ENCODE measurements around the gene PGLYRP1. TPM values are rescaled to one million over a fixed set of nuclear protein-coding genes. Genes with fewer than 3 reads are reported as not detected.

PGLYRP1 gene
- total and polyA plus RNA-seq, 7 donors: 0.08 to 0.76 TPM; not detected in 5

DNA sequence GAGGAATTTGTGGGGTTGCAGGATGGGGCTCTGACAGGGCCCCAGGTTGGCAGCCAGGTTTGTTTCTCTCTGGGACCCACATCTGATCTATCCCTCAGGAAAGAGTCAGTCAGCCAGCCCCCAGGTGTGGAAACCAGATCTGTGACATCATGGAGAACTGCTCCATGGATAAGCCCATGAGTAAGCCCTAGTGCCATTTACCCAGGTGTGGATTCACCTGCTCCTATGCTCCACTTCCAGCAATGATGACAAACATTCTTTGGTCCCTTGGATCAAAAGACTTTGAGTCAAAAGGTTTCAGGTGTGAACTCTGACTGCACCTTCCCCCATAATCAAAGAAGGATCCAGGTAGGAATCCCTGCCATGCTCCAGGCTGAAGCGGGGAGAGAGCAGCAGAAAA lies 44.8 kb upstream of the PGLYRP1 start:
- DNase-seq (no peak), ATAC-seq (no peak)
- peaks cover 2 to 56% (median 4%) of the 10 kb centered on the region in 3 donors for H3K27me3 ChIP-seq (ENCODE audit: insufficient read depth in 3 of 3, low read length in 2 of 3)
- no peaks in the 10 kb centered on the region for H3K36me3 ChIP-seq (ENCODE audit: insufficient read depth in 1 of 2, low read depth in 1 of 2)
- intact Hi-C loops (cut with DNase I): loop anchor here in 1 of 2 donors (10.0 kb wide), 1 partner anchor 187 kb away; no protein-coding TSS in a partner anchor
- TF ChIP-seq, protein P1, sequence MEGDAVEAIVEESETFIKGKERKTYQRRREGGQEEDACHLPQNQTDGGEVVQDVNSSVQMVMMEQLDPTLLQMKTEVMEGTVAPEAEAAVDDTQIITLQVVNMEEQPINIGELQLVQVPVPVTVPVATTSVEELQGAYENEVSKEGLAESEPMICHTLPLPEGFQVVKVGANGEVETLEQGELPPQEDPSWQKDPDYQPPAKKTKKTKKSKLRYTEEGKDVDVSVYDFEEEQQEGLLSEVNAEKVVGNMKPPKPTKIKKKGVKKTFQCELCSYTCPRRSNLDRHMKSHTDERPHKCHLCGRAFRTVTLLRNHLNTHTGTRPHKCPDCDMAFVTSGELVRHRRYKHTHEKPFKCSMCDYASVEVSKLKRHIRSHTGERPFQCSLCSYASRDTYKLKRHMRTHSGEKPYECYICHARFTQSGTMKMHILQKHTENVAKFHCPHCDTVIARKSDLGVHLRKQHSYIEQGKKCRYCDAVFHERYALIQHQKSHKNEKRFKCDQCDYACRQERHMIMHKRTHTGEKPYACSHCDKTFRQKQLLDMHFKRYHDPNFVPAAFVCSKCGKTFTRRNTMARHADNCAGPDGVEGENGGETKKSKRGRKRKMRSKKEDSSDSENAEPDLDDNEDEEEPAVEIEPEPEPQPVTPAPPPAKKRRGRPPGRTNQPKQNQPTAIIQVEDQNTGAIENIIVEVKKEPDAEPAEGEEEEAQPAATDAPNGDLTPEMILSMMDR (IDR thresholded peaks at IDR 0.05): no peak
- H3K4me1 ChIP-seq: no peaks in the 10 kb centered on the region
- H3K27ac ChIP-seq: no peak overlapping the region
- H3K4me3 ChIP-seq: no peak overlapping the region
- H3K9me3 ChIP-seq: no peaks in the 10 kb centered on the region
- 73 to 100% (median 87%) methylated on average over 1 of the region's 1 CpG for WGBS, 3 donors

DNA sequence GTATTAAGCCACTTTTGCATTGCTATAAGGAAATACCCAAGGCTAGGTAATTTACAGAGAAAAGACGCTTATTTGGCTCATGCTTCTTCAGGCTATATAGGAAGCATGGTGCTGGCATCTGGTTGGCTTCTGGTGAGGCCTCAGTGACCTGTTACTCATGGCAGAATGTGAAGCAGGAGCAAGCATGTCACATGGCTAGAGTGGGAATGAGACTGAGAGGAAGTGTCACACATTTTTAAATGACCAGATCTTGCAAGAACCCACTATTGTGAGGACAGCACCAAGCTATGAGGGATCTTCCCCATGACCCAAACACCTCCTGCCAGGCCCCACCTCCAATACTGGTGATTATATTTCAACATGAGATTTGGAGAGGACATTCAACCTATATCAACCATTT lies 43.6 kb upstream of the PGLYRP1 start:
- no peaks in the 10 kb centered on the region for H3K4me1 ChIP-seq
- H3K36me3 ChIP-seq (ENCODE audit: insufficient read depth in 1 of 2, low read depth in 1 of 2): no peaks in the 10 kb centered on the region
- TF ChIP-seq, protein P1 (IDR thresholded peaks at IDR 0.05): no peak
- intact Hi-C loops (cut with DNase I): loop anchor here in 1 of 2 donors (10.0 kb wide), 1 partner anchor 188 kb away; no protein-coding TSS in a partner anchor
- ATAC-seq (no peak), DNase-seq (no peak)
- H3K27me3 ChIP-seq (ENCODE audit: insufficient read depth in 3 of 3, low read length in 2 of 3): peaks cover 0 to 47% (median 4%) of the 10 kb centered on the region in 3 donors
- WGBS, 3 donors: 67 to 94% (median 74%) methylated on average over 1 of the region's 1 CpG
- no peaks in the 10 kb centered on the region for H3K9me3 ChIP-seq
- no peak overlapping the region for H3K27ac ChIP-seq
- H3K4me3 ChIP-seq: no peak overlapping the region

DNA sequence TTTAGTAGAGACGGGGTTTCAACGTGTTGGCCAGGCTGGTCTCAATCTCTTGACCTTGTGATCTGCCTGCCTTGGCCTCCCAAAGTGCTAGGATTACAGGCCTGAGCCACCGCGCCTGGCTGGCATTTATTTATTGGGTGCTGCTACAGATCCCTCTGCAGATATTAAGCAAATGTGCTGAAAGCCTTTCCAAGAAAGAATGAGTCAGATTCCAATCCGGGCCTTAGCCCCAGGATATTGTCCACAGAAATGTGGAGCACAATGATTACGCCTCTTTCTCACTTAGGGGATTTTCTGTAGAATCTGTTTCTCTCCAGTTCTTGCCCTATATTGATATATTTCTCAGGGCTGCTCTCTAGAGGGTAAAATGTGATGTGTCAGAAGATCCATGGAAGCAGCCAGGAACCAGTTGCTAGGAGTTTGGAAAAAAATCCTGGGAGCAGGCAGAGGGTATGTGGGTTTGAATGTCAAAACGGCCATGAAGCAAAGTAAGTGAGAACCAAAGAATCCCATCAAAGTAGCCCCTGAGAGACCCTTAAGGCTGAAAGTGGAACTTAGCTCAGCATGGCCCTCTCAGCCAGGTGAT lies 42.7 kb upstream of the PGLYRP1 start:
- intact Hi-C loops (cut with DNase I): loop anchor here in 1 of 2 donors (10.0 kb wide), 1 partner anchor 189 kb away; no protein-coding TSS in a partner anchor
- ATAC-seq (no peak), DNase-seq (no peak)
- TF ChIP-seq, protein P1 (IDR thresholded peaks at IDR 0.05): no peak
- H3K9me3 ChIP-seq: no peaks in the 10 kb centered on the region
- no peaks in the 10 kb centered on the region for H3K4me1 ChIP-seq
- H3K4me3 ChIP-seq: no peak overlapping the region
- no peak overlapping the region for H3K27ac ChIP-seq
- peaks cover 0 to 39% (median 4%) of the 10 kb centered on the region in 3 donors for H3K27me3 ChIP-seq (ENCODE audit: insufficient read depth in 3 of 3, low read length in 2 of 3)
- no peaks in the 10 kb centered on the region for H3K36me3 ChIP-seq (ENCODE audit: insufficient read depth in 1 of 2, low read depth in 1 of 2)
- 44 to 47% (median 45%) methylated on average over 7 of the region's 7 CpGs for WGBS, 3 donors

DNA sequence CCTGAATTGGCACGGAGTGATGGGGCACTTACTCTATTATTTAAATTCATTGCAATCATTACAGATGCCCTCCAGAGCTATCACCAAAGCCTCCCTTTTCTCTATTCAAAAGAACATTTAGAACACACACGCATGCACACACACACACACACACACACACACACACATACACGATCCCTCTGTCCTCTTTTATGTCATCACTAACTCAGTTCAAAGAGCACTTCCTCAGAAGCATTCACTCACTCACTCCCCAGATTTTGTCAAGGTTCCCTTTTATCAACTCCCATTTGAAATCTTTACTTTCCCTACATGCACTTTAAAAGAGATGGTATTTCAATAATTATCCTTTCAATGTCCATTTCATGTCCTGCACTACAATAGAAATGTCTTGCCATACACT lies 40.3 kb upstream of the PGLYRP1 start:
- intact Hi-C loops (cut with DNase I): loop anchor here in 1 of 2 donors (10.0 kb wide), 1 partner anchor 192 kb away; no protein-coding TSS in a partner anchor

More for the DNA sequence above, 40.3 kb upstream of the PGLYRP1 start:
- TF ChIP-seq, protein P1 (IDR thresholded peaks at IDR 0.05): no peak
- ATAC-seq (no peak), DNase-seq (no peak)
- no peak overlapping the region for H3K27ac ChIP-seq
- 66 to 76% (median 70%) methylated on average over 3 of the region's 3 CpGs for WGBS, 3 donors
- H3K4me1 ChIP-seq: no peaks in the 10 kb centered on the region
- H3K4me3 ChIP-seq: no peak overlapping the region
- peaks cover 2 to 43% (median 6%) of the 10 kb centered on the region in 3 donors for H3K27me3 ChIP-seq (ENCODE audit: insufficient read depth in 3 of 3, low read length in 2 of 3)
- no peaks in the 10 kb centered on the region for H3K36me3 ChIP-seq (ENCODE audit: insufficient read depth in 1 of 2, low read depth in 1 of 2)
- no peaks in the 10 kb centered on the region for H3K9me3 ChIP-seq

All from psoas muscle (tissue), 8 donors.